Amygdala (tissue), 56 donors: Measurements from ENCODE around the gene ARTN.

Source experiments
- DNase-seq, 56 donors: peaks; one replicate each; lab custom pipeline; 2025; lab: John Stamatoyannopoulos, UW

ARTN gene

DNA sequence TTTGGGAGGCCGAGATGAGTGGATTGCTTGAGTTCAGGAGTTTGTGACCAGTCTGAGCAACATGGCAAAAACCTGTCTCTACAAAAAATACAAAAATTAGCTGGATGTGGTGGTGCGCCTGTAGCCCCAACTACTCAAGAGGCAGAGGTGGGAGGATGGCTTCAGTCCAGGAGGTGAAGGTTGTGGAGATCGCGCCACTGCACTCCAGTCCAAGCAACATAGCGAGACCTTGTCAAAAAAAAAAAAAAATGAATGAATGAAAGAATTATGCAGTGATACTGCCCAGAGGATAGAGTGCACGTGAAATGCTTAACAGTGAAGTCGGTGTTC lies 35.8 kb downstream of the ARTN start:
- no peak for DNase-seq

DNA sequence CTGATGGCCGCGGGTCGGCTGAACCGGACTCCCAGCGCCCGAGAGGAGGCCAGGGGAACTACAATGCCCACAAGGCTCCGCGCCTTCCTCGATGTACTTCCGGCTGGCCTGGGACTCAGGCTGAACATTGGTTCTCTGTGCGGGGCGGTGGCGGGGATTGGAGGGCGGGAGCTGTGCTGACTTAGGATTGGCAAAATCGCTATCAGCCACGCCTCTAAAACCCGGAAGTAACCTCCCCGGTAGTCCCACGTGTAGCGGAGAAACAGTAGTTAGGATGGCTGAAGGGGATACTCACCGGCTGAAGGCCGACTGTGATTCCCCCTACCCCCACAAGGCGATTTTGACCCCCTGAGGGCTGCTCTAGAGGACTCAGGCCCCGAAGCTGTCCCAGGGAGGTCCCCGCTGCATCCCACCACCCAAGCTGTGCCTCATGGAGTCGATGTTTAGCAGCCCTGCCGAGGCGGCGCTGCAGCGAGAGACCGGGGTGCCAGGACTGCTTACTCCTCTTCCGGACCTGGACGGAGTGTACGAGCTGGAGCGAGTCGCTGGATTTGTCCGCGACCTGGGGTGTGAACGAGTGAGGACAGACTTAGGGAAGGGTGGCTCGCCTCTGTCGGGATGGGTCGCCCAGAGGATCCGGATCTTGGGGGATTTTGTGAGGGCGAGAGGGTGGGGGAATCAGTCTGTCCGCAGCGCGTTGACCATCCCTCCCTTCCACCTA lies 36.3 kb downstream of the ARTN start, which contains the start of gene DPH2:
DPH2 (plus strand) TSS at position 265 of the 721 bp plus-strand sequence; CDS start at position 431, 166 bp downstream.
- peak; percentile 41 to 99 (median 96) for DNase-seq

DNA sequence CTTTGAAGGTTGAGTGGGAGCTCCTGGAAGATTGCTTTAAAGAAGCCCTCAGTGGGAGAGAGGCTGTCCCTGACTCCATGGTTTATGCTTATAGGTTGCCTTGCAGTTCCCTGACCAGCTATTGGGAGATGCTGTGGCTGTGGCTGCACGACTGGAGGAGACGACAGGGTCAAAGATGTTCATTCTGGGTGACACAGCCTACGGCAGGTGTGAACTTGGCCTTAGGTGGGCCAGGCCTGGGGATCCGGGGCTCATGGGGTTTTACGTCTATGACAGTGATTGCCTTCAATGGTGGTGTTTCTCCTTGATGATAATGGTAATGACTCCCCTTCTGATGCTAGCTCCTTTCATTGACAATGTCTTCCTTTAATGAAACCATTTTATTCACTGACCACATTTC lies 36.9 kb downstream of the ARTN start:
- DNase-seq, result no peak

DNA sequence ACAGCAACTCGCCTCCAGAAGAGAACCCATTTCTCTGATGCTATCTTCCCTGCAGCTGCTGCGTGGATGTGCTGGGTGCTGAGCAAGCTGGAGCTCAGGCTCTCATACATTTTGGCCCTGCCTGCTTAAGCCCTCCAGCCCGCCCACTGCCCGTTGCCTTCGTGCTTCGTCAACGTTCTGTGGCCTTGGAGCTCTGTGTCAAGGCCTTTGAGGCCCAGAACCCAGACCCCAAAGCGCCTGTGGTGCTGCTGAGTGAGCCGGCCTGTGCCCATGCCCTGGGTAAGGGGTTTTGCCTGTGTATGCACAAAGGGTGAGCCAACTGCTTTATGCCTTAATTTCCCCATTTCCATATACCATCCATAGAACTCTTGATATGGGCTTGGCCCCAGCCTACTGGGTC lies 37.3 kb downstream of the ARTN start:
- DNase-seq, result no peak

DNA sequence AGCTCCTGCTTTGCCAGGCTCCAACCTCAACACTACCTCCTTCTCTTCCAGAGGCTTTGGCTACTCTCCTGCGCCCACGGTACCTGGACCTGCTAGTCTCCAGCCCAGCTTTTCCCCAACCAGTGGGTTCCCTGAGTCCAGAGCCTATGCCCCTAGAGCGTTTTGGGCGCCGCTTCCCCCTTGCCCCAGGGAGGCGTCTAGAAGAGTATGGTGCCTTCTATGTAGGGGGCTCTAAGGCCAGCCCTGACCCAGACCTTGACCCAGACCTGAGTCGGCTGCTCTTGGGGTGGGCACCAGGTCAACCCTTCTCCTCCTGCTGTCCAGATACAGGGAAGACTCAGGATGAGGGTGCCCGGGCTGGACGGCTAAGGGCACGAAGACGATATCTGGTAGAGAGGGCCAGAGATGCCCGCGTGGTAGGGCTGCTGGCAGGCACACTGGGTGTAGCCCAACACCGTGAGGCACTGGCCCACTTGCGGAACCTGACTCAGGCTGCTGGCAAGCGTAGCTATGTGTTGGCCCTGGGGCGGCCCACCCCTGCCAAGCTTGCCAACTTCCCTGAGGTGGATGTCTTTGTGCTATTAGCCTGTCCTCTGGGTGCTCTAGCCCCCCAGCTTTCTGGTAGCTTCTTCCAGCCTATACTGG lies 37.9 kb downstream of the ARTN start:
- no peak for DNase-seq

DNA sequence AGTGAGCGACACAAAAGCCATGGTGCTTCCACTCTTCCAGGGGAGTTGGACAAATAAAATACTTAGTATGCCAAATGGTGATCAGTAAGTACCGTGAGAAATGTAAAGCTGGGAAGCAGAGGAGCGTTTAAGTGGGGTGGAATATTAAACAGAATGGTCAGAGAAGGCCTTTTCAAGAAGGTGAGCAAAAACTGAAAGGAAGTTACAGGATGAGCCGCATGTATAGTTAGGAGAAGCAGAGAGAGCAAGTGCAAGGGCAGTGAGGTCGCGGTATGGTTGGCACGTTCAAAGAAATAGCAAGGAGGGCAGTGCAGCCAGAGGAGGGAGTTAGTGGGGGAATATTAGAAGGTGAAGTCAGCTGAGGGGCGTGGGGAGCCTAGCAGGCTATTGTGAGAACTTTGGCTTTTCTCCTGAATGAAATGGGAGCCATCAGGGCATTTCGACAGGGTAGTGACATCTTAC lies 40.4 kb downstream of the ARTN start:
- DNase-seq, result peak in 1 of 56 donors; percentile 61

DNA sequence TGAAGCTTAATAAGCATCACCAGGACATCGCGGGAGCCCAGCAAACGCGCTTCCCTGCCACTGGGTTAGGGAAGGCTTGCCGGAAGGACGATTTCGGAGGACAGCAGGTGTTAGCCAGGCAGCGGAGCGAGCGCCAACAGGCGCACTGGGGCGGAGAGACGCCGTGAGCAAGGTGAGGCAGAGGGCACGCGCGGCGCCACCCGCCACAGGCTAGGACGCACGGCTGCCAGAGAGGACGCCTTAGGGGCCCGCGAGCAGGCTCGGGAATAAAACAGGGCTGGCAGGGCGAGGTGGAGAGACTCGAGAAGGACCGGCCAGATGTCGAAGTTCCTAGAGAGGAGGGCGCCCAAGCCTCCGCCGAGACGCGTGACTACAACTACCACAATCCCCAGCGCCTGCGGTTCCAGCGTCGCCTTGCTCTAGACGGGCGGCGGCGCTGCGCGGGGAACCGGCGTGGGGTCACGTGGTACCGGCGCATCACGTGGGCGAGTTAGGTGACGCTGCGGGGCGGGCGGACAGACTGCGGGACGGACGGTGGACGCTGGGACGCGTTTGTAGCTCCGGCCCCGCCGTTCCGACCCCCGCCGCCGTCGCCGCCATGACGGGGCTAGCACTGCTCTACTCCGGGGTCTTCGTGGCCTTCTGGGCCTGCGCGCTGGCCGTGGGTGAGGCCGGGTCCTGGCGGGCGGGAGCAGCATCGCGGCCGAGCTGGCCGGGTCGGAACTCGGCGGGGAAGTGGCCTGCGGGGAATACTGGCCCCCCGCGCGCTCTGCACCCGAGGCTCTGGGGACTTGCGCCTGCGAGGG lies 41.0 kb downstream of the ARTN start, which contains the start of gene ATP6V0B:
ATP6V0B (plus strand) TSS at position 518 of the 806 bp plus-strand sequence; CDS start at position 599, 81 bp downstream.
- DNase-seq, result peak; percentile 81 to 99 (median 94)

DNA sequence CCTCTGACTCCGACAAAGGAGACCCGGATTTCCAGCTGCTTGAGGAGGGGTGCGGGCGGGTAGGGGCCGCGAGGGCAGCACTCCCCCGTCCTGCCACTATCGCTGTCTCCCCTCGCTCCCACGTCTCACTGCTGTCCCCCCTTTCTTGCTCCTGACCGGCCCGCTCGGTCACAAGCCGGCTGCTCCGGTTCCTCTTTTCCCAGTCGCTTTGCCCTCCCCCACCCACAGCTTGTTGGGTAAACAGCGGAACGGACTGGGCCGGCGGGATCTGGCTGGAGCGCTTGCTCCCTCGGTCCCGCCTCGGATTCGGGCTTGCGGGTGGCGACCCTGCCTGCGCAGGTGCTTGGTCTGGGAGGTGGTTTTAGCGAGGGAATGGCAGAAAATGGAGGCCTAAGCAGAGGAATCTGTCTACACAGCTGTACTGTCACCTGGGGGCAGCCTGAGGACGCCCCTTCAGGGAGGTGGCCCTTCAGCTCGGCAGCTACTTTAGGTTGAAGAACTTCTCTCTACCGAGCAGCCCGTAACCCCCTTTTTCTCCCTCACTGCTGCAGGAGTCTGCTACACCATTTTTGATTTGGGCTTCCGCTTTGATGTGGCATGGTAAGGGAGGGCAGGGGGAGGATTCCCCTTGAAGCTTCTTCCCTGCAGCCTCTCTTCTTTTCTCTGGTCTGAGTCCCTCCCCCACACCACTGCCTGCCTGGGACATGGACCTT lies 41.8 kb downstream of the ARTN start:
- DNase-seq, result peak in 25 of 56 donors; percentile 10 to 60 (median 44)

DNA sequence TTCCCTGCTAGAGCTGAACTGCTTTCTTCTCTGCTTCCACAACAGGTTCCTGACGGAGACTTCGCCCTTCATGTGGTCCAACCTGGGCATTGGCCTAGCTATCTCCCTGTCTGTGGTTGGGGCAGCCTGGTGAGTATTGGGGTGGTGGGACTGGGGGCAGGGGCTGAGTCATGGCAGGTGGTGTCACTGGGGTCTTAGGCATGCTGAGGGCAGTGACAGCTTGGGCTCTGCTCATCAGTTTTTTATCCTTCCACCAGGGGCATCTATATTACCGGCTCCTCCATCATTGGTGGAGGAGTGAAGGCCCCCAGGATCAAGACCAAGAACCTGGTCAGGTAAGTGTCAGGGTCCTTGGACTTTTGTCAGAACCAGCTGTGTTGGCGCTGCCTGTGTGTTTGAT lies 42.4 kb downstream of the ARTN start:
- no peak for DNase-seq

DNA sequence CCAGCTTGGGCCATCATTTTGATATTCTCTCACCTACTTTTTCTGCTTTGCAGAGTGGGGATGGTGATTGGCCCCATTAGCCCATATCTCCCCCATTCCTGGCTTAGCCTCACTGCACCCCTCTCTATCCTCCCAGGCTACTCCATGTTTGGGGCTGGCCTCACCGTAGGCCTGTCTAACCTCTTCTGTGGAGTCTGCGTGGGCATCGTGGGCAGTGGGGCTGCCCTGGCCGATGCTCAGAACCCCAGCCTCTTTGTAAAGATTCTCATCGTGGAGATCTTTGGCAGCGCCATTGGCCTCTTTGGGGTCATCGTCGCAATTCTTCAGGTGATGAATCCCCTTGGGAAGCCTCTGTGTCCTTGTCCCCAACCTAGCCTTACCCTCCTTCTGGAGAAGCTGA lies 43.3 kb downstream of the ARTN start:
- no peak for DNase-seq

DNA sequence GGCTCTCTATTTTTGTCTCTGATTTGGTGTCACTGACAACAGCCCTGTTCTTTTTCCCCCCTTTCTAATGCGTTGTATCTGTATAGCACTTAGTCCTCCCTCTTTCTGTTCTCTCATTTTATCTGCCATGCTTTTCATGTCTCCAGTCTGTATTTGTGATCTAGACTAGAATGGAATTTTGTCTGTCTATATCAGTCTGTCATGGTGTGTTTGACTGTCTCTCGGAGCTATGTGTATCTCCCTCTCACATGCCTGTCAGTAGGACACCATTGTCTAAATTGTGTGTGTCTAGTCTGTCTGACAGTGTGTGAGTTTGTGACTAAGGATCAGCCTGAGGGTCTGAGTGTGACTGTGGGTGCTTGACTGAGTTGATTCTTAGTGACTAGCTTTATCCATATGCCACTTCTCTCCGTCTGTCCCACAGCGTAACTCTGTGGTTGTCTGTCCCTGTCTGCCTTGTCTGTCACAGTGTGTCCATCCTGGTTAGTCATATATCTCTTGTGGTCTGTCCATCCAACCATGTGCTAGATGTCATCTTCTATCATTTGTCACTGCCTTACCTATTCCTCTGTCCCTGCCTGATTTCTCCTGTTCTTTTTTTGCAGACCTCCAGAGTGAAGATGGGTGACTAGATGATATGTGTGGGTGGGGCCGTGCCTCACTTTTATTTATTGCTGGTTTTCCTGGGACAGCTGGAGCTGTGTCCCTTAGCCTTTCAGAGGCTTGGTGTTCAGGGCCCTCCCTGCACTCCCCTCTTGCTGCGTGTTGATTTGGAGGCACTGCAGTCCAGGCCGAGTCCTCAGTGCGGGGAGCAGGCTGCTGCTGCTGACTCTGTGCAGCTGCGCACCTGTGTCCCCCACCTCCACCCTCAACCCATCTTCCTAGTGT lies 44.0 kb downstream of the ARTN start:
- no peak for DNase-seq

DNA sequence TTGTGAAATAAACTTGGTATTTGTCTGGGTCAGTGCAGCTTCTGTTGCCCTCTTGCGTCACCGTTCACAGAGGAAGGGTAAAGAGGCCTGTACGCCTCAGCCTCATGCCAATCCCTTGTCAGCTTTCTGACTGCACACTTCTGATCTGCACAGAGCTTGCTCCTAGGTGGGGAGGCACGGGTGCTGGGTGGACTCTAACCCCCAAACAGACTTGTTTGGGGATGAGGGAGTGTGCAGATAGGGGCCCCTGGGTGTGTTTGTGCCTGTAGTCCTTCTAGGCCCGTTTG lies 44.6 kb downstream of the ARTN start:
- no peak for DNase-seq

DNA sequence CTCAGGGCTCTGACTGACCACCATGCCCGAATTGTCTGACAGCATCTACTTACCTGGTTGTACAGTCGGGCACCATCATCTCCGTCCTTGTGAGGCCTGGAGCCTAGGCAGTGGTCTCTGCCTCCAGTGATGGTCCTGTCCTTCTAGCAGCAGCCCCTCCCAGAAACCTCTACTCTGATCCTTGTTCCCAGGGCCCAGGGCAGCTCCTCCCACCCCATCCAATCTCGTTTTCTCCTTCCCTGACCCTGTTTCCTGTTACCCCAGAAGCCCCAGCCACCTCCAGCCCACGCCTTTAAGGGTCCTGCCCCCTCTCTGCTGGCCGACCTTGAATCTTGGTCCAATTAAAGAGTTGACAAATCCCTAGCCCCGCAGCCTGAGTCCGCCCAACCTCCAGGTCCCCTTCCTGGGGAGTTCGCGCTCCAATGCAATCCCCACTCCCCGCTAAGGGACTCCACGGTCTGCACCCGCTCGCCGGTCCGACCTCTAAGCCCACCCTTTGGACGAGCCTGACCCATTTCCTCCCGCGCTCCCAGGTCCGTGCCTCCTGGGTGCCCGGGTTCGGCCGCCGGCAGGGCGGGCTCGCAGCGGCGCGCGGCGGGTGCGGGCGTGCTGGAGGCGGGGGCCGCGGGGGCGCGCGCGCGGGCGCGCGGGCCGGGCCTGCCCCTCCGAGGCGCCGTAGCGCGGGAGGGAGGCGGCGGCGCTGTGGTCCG lies 45.1 kb downstream of the ARTN start, which contains the start of gene B4GALT2:
B4GALT2 (plus strand) TSS at position 660 of the 710 bp plus-strand sequence. CDS start 1,951 bp downstream, outside the sequence.
- peak in 23 of 56 donors; percentile 9 to 68 (median 43) for DNase-seq

DNA sequence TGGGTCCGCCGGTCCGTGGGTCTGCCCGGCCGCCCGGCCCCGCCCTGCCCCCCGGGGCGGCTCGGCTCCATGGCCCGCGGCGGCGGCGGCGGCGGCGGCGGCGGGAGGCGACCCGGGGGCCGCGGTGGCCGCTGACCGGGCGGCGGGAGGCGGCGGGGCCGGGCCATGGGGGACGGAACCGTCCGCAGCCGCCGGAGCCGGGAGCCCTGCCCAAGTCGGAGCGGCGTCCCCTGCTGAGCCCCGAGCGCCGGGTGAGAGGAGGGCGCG lies 45.6 kb downstream of the ARTN start:
- peak in 1 of 56 donors; percentile 36 for DNase-seq

DNA sequence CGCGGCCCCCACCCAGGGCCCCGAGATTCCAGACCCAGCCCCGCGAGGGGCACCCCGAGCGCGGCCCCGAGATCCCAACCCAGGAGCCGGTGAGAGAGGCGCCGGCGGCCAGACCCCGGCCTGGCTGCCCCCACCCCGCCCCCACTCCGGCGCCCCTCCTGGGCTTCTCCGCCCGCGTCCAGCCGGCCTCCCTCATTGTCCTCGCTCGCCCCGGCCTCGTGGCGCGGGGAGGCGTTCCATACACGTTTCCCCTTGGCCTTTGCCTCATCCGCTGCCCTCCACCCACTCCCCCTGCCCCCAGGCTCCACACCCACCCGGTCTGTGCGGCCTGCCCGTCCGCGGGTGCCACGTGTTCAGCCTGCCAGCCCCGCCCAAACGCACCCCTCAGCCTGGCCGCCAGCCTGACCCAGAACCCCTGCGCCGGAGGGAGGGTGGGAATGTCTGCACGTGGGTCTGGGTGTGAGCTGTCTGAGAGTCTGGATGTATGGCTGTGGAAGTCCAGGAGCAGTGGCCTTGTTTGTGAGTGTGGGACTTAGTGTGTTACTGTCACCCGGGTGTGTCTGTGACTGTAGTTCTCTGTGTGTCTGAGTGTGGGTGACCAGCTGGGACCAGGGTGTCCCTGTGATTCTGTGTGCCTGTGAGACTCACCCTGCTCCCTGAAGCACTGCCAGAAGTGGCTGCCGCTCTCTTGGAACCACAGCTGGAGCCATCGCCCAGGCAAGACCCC lies 46.1 kb downstream of the ARTN start:
- peak in 20 of 56 donors; percentile 14 to 61 (median 35) for DNase-seq

DNA sequence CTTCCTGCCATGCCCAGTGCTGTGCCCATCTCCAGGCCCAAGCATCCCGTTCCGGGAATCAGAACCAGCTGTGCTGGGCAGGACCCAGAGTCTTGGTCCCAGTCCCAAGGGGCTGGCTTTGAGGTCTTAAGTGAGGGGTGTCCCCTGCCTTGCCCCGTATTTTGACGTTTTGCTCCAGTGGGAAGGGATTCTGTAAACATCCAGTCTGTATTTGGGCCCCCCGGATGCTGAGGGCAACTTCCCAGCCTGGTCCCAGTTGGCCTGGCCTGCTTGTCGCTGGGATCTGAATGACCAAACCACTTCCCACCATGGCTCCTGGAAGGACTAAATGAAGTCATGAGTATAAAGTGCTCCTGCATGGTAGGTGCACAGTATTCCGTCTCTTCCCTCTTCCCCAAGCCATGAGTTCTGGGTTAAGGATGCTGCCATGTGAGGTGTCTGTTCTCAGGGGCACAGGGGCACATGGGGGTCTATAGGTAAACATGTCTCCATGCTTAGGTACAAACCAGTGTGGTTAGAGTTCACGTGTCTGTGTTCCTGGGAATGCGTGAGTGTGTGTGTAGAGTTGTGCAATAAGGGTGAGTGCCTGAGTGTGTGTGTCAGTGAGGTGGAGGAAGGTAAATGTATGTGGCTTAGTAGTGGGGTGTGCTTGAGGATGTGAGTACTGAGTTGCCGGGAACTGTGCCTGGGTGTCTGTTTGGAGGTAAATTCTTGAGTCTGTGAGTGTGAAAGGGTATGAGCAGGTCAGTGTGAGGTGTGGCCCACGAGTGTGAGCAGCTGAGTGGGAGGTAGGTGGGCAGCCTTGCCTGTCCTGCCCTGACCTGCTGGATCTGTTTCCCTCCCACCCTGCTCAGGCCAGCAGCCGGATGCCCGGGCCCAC lies 46.9 kb downstream of the ARTN start:
- DNase-seq, result no peak

DNA sequence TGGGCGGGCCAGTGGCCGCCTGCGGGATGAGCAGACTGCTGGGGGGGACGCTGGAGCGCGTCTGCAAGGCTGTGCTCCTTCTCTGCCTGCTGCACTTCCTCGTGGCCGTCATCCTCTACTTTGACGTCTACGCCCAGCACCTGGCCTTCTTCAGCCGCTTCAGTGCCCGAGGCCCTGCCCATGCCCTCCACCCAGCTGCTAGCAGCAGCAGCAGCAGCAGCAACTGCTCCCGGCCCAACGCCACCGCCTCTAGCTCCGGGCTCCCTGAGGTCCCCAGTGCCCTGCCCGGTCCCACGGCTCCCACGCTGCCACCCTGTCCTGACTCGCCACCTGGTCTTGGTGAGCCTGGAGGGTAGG lies 47.5 kb downstream of the ARTN start:
- DNase-seq, result no peak

DNA sequence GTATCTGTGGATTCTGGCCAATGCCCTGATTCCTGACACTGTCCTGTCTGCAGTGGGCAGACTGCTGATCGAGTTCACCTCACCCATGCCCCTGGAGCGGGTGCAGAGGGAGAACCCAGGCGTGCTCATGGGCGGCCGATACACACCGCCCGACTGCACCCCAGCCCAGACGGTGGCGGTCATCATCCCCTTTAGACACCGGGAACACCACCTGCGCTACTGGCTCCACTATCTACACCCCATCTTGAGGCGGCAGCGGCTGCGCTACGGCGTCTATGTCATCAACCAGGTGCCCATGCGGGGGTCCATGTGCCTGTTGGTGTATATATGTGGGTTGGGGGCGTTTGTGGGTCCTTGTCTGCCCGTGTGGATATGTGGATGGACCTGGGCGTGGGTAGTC lies 48.0 kb downstream of the ARTN start:
- DNase-seq, result no peak
